Spleen (tissue), 11 donors: Measurements from ENCODE around the gene SRGAP3. TPM values are rescaled to one million over a fixed set of nuclear protein-coding genes. Genes with fewer than 3 reads are reported as not detected.

Experiments used
- DNase-seq: peaks from one replicate; pipeline ENCODE4 v3.0.0-alpha.2; 2020
- H3K27ac ChIP-seq, 8 donors: fragments of 200-600 bp; sonication (generic) in 7 of 8; 1 replicate in 4 of 8; 2 replicates in 4 of 8; pipeline versions ENCODE4 v1.5.0 to v1.8.0; 2016 to 2021; ENCODE audit warnings: inconsistent platforms in 4 of 8, mild to moderate bottlenecking in 4 of 8, moderate library complexity in 1 of 8
- H3K27me3 ChIP-seq, 7 donors: fragments of 200-600 bp; sonication (generic) in 6 of 7; replicated peaks in 1 of 7; 1 replicate in 4 of 7; 2 replicates in 3 of 7; pipeline versions ENCODE4 v1.5.0 to v1.8.0; 2016 to 2021; ENCODE audit warnings: inconsistent platforms in 3 of 7, mild to moderate bottlenecking in 1 of 7
- H3K36me3 ChIP-seq, 6 donors: fragments of 200-600 bp; sonication (generic) in 5 of 6; 1 replicate in 4 of 6; 2 replicates in 2 of 6; pipeline versions ENCODE4 v1.5.0 to v1.8.0; 2016 to 2021; ENCODE audit warnings: inconsistent platforms in 2 of 6
- H3K4me1 ChIP-seq, 6 donors: fragments of 200-600 bp; sonication (generic) in 5 of 6; 1 replicate in 3 of 6; 2 replicates in 3 of 6; pipeline versions ENCODE4 v1.5.0 to v1.8.0; 2016 to 2021; ENCODE audit warnings: inconsistent platforms in 3 of 6
- H3K4me3 ChIP-seq, 8 donors: fragments of 200-600 bp; sonication (generic) in 7 of 8; 1 replicate in 4 of 8; 2 replicates in 4 of 8; pipeline versions ENCODE4 v1.5.0 to v1.8.0; 2016 to 2021; ENCODE audit warnings: inconsistent platforms in 4 of 8, mild to moderate bottlenecking in 4 of 8, moderate library complexity in 2 of 8
- H3K9me3 ChIP-seq, 8 donors: fragments of 200-600 bp; sonication (generic) in 7 of 8; 1 replicate in 4 of 8; 2 replicates in 4 of 8; pipeline versions ENCODE4 v1.5.0 to v1.8.0; 2016 to 2021; ENCODE audit warnings: inconsistent platforms in 4 of 8
- POLR2A ChIP-seq, 3 donors: fragments of 450-650 bp; IDR thresholded peaks; one replicate each; pipeline ENCODE4 v1.5.1; 2017; ENCODE audit warnings: antibody characterized with exemption in 3 of 3, mild to moderate bottlenecking in 1 of 3
- POLR2AphosphoS5 ChIP-seq, 3 donors: sonication (generic); formaldehyde crosslinking; IDR thresholded peaks; one replicate each; pipeline ENCODE4 v1.5.1; 2017; ENCODE audit warnings: antibody characterized with exemption in 3 of 3
- WGBS, 5 donors: extraction: QIAGEN DNeasy Blood & Tissue Kit in 3 of 5; methylation state at CpG; one replicate each; pipeline versions ENCODE4 v1.1.5 to v1.1.7; 2013 to 2018; 5-methylcytosine and 5-hydroxymethylcytosine counted together
- intact Hi-C: fragments of 100-400 bp; cut with DNase I; formaldehyde crosslinking; loops from one replicate; pipeline ENCODE4 v1.15.0; 2023; ENCODE audit warnings: low total_unique reads
- polyA plus RNA-seq, 3 donors: library from polyadenylated mRNA; stranded (reverse); fragments of 200-250 nt; gene quantifications; one replicate each; pipeline ENCODE4 v1.2.1, GENCODE V29; 2013
- total RNA-seq, 7 donors: library from RNA; depleted of rRNA in 3 of 7; stranded (reverse); fragments of >200 nt in 3 of 7; fragmentation: NEBNext Ultra II Directional in 4 of 7; extraction: Animal tissue kit (Norgen Biotek cat#: 25700) in 4 of 7; gene quantifications; one replicate each; pipeline versions ENCODE4 v1.1.0 to v1.2.1, GENCODE V29; 2016 to 2021
- TF ChIP-seq, protein P1 (sequence below), 11 experiments: fragments of 200-600 bp in 7 of 11; fragments of 450-650 bp in 4 of 11; sonication (generic) in 4 of 11; IDR thresholded peaks in 8 of 11; conservative IDR thresholded peaks in 3 of 11; 1 replicate in 7 of 11; 2 replicates in 4 of 11; pipeline versions ENCODE4 v1.4.0 to v1.8.0; 2016 to 2021; ENCODE audit warnings: antibody characterized with exemption in 11 of 11, inconsistent platforms in 4 of 11, mild to moderate bottlenecking in 1 of 11
- donor health status: healthy with polysubstance abuse.
- donor health status: DM: no; HTN: no; CAD: no; lungs with moderate emphysema.
- donor health status: DM: no; HTN: no; CAD: no.
- donor health status: Bipolar disorder and iron deficiency.
- donor health status: healthy.
- donor health status: DM: no; HTN: no; CAD: no.
- donor health status: DM: yes; HTN: yes; CAD: no.

Gene SRGAP3
- total and polyA plus RNA-seq, 10 donors = 0.54 to 10.3 (median 6.4) TPM

DNA sequence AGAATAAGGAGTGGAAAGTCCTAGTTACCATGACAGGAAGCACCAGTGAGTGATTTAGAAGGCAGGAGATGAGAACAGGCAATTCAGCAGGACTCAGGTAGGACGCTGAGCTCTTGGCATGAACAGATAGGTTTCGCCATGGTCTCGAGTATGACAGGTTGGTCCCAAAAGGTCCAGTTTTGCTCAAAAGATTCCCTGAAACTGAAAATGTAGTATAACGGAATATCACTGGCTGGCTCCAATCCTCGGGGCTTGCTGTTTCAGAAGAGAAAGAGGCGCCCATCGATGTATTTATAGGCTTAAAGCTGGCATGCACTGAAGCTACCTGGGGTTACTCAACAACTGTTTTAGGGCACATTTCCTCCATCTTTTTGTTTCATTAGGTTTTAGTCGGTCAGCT lies 59.2 kb downstream of the SRGAP3 start:
- no peak overlapping the region for H3K27ac ChIP-seq
- TF ChIP-seq POLR2AphosphoS5 (IDR thresholded peaks at IDR 0.05) (no peak), POLR2A (IDR thresholded peaks at IDR 0.05) (no peak)
- TF ChIP-seq, protein P1, sequence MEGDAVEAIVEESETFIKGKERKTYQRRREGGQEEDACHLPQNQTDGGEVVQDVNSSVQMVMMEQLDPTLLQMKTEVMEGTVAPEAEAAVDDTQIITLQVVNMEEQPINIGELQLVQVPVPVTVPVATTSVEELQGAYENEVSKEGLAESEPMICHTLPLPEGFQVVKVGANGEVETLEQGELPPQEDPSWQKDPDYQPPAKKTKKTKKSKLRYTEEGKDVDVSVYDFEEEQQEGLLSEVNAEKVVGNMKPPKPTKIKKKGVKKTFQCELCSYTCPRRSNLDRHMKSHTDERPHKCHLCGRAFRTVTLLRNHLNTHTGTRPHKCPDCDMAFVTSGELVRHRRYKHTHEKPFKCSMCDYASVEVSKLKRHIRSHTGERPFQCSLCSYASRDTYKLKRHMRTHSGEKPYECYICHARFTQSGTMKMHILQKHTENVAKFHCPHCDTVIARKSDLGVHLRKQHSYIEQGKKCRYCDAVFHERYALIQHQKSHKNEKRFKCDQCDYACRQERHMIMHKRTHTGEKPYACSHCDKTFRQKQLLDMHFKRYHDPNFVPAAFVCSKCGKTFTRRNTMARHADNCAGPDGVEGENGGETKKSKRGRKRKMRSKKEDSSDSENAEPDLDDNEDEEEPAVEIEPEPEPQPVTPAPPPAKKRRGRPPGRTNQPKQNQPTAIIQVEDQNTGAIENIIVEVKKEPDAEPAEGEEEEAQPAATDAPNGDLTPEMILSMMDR (IDR thresholded peaks at IDR 0.05 in 8 of 11, conservative IDR thresholded peaks at IDR 0.05 in 3 of 11) = no peak
- H3K4me1 ChIP-seq = no peaks in the 10 kb centered on the region
- intact Hi-C loops = no loop called here
- H3K36me3 ChIP-seq = no peaks in the 10 kb centered on the region
- no peak overlapping the region for H3K4me3 ChIP-seq
- H3K9me3 ChIP-seq = no peaks in the 10 kb centered on the region
- H3K27me3 ChIP-seq = no peaks in the 10 kb centered on the region
- WGBS, 5 donors = 90 to 96% (median 93%) methylated on average over 8 of the region's 8 CpGs
- no peak for DNase-seq

DNA sequence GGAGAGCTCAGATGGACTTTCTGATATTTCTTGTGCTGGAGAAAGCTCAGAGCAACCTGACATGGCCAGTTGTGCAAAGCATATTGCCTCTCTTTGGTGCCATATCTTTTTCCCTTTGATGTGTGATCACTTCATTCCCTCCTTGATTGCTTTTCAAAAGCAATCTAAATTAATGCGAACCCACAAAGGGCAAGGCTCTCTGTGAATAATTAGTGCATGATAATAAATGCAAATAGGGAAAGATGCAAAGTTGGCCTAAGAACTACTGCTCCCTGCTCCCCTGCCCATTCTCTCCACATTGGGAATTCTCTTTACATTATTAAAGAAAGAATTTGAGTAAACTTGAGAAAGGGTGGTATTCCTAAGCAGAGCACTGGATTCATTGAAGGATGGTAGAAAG lies 60.9 kb downstream of the SRGAP3 start:
- no peaks in the 10 kb centered on the region for H3K36me3 ChIP-seq
- H3K27me3 ChIP-seq = no peaks in the 10 kb centered on the region
- H3K27ac ChIP-seq = no peak overlapping the region
- intact Hi-C loops = no loop called here
- no peaks in the 10 kb centered on the region for H3K9me3 ChIP-seq
- no peak overlapping the region for H3K4me3 ChIP-seq
- TF ChIP-seq POLR2A (IDR thresholded peaks at IDR 0.05) (no peak), POLR2AphosphoS5 (IDR thresholded peaks at IDR 0.05) (no peak)
- TF ChIP-seq, protein P1 (IDR thresholded peaks at IDR 0.05 in 8 of 11, conservative IDR thresholded peaks at IDR 0.05 in 3 of 11) = no peak
- DNase-seq = no peak
- 90 to 97% (median 93%) methylated on average over 1 of the region's 1 CpG for WGBS, 5 donors
- no peaks in the 10 kb centered on the region for H3K4me1 ChIP-seq

DNA sequence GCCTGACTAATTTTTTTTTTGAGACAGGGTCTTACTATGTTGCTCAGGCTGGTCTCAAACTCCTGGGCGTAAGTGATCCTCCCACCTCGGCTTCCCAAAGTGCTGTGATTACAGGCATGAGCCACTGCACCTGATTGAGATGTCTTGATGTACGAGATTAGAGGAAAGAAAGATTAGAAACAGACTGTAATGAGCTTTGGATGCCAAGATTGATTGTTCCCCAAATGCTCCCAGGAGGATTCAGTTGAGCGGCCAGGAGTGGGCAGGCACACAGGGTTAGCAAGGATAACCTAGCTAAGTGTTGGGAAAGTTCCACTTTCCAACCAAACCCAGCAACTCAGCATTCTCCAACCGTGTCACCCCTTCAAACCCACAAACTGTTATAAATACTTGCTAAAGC lies 63.7 kb downstream of the SRGAP3 start:
- TF ChIP-seq POLR2A (IDR thresholded peaks at IDR 0.05) (no peak), POLR2AphosphoS5 (IDR thresholded peaks at IDR 0.05) (no peak)
- TF ChIP-seq, protein P1 (IDR thresholded peaks at IDR 0.05 in 8 of 11, conservative IDR thresholded peaks at IDR 0.05 in 3 of 11) = no peak
- intact Hi-C loops = no loop called here
- Histone ChIP-seq H3K4me1 (peaks cover 0 to 5% (median 2%) of the 10 kb centered on the region in 6 donors), H3K4me3 (no peak overlapping the region), H3K27ac (no peak overlapping the region), H3K36me3 (no peaks in the 10 kb centered on the region), H3K9me3 (no peaks in the 10 kb centered on the region), H3K27me3 (no peaks in the 10 kb centered on the region)
- 75 to 88% (median 81%) methylated on average over 5 of the region's 5 CpGs for WGBS, 5 donors
- no peak for DNase-seq

DNA sequence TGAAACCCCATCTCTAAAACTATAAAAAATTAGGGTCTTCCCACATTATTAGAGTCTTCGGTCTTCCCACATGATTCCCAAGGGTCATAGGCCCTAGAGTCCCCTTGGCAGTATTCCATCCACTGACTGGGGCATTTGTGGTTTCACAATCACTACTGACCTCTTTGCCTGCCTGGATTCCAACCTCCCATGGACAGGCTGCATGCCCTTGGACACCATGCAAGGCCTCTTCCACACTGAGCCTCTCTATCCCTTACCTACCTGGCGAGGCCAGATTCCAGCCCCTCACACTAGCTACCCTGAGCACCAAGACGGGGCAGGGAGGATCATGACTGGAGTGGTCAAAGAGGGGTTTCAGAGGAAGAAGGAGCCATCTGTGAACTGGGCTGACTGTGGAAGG lies 64.4 kb downstream of the SRGAP3 start:
- peaks cover 0 to 12% (median 9%) of the 10 kb centered on the region in 6 donors for H3K4me1 ChIP-seq
- intact Hi-C loops = no loop called here
- no peak overlapping the region for H3K27ac ChIP-seq
- TF ChIP-seq, protein P1 (IDR thresholded peaks at IDR 0.05 in 8 of 11, conservative IDR thresholded peaks at IDR 0.05 in 3 of 11) = no peak
- TF ChIP-seq POLR2A (IDR thresholded peaks at IDR 0.05) = no peak
- no peak for TF ChIP-seq POLR2AphosphoS5 (IDR thresholded peaks at IDR 0.05)
- no peaks in the 10 kb centered on the region for H3K9me3 ChIP-seq
- no peaks in the 10 kb centered on the region for H3K27me3 ChIP-seq
- no peak overlapping the region for H3K4me3 ChIP-seq
- no peaks in the 10 kb centered on the region for H3K36me3 ChIP-seq
- WGBS, 5 donors = 80 to 93% (median 92%) methylated on average over 3 of the region's 3 CpGs
- DNase-seq = no peak
